ENCODE measurements around the gene MATR3.

GRCh38 chr5:139284295-139284694 is 9.2 kb upstream of the MATR3 start:
- TF ChIP-seq CTCF (IDR thresholded peaks at IDR 0.05 in 4 of 5, conservative IDR thresholded peaks at IDR 0.05 in 1 of 5) = no peak
- no peak for TF ChIP-seq POLR2A (IDR thresholded peaks at IDR 0.05)
